Measurements from ENCODE around the gene FAM124A. TPM values are rescaled to one million over a fixed set of nuclear protein-coding genes. Genes with fewer than 3 reads are reported as not detected.

FAM124A gene
- total RNA-seq, 6 experiments from 2014 or later: not detected

DNA sequence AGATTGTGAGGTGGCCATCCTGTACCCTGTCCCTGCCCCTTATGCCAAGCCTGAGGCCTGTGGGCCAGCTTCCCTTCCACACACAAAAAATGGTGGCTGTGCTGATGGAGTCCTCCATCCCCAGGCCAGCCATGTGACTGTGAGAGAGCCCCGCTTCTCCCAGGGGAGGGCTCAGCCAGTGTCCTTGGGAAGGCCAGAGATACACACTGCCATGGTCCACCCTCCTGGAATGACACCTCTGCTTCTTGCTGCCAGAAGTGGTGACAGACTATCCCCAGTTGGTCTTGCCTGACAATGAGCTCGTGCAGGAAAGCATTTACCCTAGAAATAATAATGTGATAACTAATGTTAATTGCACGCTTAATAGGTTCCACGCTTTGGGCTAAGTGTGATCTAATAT lies 38.0 kb downstream of the FAM124A start:
- no peaks in the 10 kb centered on the region for H3K9me3 Mint-ChIP-seq
- H3K36me3 Mint-ChIP-seq (ENCODE audit: low read depth): no peaks in the 10 kb centered on the region
- peaks cover 28% of the 10 kb centered on the region for H3K27me3 Mint-ChIP-seq (ENCODE audit: insufficient read depth)
- H3K4me1 Mint-ChIP-seq (ENCODE audit: low read depth): no peaks in the 10 kb centered on the region
- TF ChIP-seq, protein P1, sequence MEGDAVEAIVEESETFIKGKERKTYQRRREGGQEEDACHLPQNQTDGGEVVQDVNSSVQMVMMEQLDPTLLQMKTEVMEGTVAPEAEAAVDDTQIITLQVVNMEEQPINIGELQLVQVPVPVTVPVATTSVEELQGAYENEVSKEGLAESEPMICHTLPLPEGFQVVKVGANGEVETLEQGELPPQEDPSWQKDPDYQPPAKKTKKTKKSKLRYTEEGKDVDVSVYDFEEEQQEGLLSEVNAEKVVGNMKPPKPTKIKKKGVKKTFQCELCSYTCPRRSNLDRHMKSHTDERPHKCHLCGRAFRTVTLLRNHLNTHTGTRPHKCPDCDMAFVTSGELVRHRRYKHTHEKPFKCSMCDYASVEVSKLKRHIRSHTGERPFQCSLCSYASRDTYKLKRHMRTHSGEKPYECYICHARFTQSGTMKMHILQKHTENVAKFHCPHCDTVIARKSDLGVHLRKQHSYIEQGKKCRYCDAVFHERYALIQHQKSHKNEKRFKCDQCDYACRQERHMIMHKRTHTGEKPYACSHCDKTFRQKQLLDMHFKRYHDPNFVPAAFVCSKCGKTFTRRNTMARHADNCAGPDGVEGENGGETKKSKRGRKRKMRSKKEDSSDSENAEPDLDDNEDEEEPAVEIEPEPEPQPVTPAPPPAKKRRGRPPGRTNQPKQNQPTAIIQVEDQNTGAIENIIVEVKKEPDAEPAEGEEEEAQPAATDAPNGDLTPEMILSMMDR (IDR thresholded peaks at IDR 0.05): no peak
- no peak for DNase-seq
- no peak overlapping the region for H3K4me3 Mint-ChIP-seq
- no peak overlapping the region for H3K27ac Mint-ChIP-seq

DNA sequence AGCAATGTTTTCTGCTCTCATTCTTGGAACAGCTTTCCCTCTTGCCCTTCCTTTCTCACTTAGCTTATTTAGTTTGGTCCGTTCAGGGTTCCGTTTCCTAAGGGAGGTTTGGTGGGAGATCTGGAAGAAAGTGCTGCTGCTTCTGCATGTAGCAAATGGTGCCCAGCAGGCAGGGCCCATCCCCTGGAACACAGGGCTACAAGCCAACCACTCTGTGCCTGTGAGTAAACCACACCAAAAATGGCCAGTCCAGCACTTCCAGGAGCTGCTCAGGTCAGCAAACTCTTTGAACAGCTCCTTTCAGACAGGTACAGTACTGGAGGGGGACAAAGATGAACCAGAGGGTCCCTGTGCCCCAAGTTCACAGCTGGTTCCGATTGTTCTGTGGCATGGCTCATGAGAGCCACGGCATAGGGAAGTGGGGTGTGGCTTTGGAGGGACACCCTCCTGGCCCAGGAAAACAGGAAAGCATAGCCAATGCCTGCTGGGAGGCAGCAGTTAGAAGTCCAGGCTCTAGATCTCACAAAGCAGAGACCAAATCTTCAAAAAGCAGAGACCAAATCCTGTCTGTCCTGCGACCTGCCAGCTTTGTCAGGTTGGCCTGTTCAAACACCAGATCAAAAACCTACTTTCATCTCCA lies 39.5 kb downstream of the FAM124A start:
- no peaks in the 10 kb centered on the region for H3K36me3 Mint-ChIP-seq (ENCODE audit: low read depth)
- TF ChIP-seq, protein P1 (IDR thresholded peaks at IDR 0.05): no peak
- no peak for DNase-seq
- H3K27me3 Mint-ChIP-seq (ENCODE audit: insufficient read depth): peaks cover 23% of the 10 kb centered on the region
- H3K9me3 Mint-ChIP-seq: no peaks in the 10 kb centered on the region
- no peak overlapping the region for H3K4me3 Mint-ChIP-seq
- no peak overlapping the region for H3K27ac Mint-ChIP-seq
- no peaks in the 10 kb centered on the region for H3K4me1 Mint-ChIP-seq (ENCODE audit: low read depth)

DNA sequence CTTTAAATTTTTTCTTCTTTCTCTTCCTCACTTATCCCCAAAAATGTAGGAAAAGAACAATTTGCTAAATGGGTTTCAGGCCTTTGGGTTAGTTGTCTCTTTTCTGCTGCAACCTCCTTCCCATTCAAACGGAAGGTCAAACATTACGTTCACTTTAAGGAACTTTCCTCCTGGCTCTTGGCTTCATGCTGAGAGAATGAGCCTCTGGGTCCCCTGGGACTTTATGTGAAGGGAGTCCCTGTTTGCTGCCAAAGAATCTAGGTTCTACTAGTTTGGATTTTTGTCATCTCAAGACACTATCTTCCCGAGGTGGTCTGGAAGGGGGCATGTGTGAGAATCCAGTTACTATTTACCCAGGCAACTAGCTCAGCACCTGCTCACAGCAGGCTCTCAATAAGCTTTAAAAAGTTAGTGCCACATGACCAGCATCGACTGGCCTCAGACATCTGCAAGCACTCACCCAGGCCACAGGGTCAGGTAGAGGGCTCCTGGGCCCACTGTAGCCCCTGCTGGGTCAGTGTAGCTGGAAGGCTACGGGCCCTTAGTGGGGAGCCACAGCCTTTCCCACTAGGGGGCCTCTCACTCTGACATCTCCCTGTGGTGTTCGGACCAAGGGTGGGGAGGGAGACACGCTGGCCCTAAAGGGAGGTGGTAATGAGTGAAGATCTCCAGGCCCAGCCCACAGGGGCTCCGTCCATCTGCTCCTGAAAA lies 40.5 kb downstream of the FAM124A start:
- Mint-ChIP-seq H3K36me3 (ENCODE audit: low read depth) (no peaks in the 10 kb centered on the region), H3K4me1 (ENCODE audit: low read depth) (no peaks in the 10 kb centered on the region), H3K9me3 (no peaks in the 10 kb centered on the region), H3K27me3 (ENCODE audit: insufficient read depth) (peaks cover 19% of the 10 kb centered on the region), H3K27ac (no peak overlapping the region), H3K4me3 (no peak overlapping the region)
- no peak for DNase-seq
- TF ChIP-seq, protein P1 (IDR thresholded peaks at IDR 0.05): peak; percentile 48

DNA sequence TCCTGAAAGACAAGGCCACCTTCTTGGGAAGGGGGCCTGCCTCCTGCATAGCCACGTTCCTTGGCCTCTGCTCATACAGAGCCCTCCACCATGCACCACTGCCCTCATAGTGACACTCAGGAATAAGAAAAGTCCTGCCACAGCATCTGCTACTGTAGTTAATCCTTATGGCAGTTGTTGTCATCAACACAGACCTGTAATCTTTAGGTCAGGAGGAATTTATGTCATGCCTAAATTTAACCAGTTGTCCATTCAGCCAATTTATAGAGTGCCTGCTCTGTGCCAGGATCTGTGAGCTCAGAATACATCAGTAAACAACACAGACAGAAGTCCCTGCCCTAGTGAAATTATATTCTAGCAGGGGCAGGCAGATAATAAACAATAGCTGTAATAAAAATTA lies 44.4 kb downstream of the FAM124A start:
- Mint-ChIP-seq H3K9me3 (no peaks in the 10 kb centered on the region), H3K27ac (no peak overlapping the region), H3K4me1 (ENCODE audit: low read depth) (peaks cover 24% of the 10 kb centered on the region), H3K4me3 (no peak overlapping the region), H3K27me3 (ENCODE audit: insufficient read depth) (peaks cover 6% of the 10 kb centered on the region), H3K36me3 (ENCODE audit: low read depth) (no peaks in the 10 kb centered on the region)
- DNase-seq: no peak
- TF ChIP-seq, protein P1 (IDR thresholded peaks at IDR 0.05): no peak

DNA sequence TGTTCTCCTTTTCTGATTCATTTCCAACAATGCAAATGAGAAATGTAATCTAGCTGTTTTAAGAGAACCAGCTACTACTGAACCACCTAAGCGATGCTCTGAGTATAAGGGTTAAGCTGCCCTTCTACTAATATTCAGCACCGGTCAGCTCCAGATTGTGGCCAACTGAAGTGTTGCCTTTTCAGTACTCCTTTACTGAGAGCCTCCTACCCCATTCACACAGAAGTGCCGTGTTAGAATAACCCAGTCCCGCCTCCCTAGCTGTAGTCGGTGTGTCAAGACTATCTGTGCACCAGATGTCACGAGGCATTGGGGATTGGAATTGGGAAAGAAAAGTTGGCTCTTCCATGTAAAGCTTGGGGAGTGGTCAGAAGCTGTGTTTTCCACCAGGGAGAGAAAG lies 45.4 kb downstream of the FAM124A start:
- no peak overlapping the region for H3K27ac Mint-ChIP-seq
- no peaks in the 10 kb centered on the region for H3K9me3 Mint-ChIP-seq
- H3K4me1 Mint-ChIP-seq (ENCODE audit: low read depth): peaks cover 24% of the 10 kb centered on the region
- H3K4me3 Mint-ChIP-seq: no peak overlapping the region
- TF ChIP-seq, protein P1 (IDR thresholded peaks at IDR 0.05): no peak
- H3K27me3 Mint-ChIP-seq (ENCODE audit: insufficient read depth): peaks cover 5% of the 10 kb centered on the region
- H3K36me3 Mint-ChIP-seq (ENCODE audit: low read depth): no peaks in the 10 kb centered on the region
- no peak for DNase-seq

Data from HFFc6 (cell line).